GM19240 (cell line): ENCODE data around the gene GLIS1.

Experiments
- DNase-seq: peaks from one replicate; pipeline ENCODE4 v3.0.0; 2011; ENCODE audit warnings: low spot score; ENCODE audit not compliant: insufficient read length

Gene GLIS1

GRCh38 chr1:53736290-53736689, 2.7 kb downstream of the GLIS1 start:
- no peak for DNase-seq

DNA sequence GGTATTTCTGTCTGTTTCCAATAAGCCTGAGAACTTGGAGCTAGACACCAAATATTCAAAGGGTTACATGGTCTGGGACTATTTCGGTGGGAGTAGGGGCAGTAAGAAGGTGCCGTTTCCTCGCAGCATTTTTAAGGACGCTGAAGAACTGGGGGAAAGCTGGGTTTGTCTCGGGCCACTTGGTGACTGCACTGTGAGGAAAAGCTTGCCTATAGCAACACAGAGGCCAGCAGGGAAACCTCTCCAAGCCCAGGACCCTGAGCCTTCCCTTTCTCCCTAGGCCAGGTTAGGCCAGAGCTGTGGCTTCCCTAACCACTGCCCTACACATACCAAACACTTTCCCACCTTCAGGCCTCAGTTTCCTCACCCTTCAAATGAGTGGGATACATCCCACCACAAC, 3.3 kb downstream of the GLIS1 start:
- DNase-seq = no peak

GRCh38 chr1:53735261-53735660, 3.7 kb downstream of the GLIS1 start:
- no peak for DNase-seq

- DNase-seq = no peak
Measured at GRCh38 chr1:53734650-53735211, 4.2 kb downstream of the GLIS1 start.

- no peak for DNase-seq
Measured at GRCh38 chr1:53733975-53734649, 4.9 kb downstream of the GLIS1 start.

DNA sequence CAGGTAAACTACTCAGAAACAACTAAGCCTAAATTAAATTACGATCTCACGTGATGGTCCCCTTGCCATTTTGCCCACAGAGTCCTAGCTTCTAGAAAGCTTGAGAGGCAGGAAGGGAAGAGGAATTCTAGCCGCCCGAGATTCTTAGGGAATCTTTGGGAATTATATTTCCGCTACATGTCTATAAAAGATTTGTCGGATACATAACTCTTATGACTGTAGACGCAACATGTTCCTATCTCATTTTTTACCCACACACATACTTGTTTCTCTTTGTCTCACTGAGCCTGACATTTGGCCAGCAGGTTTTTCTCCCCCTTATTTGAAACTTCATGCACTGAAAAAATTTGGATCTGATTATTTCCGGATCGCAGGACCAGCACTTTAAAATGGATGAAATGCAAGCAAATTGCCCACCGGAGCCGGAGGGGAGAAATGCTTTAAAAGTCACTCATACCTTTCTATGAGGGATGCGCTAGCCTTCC, 5.5 kb downstream of the GLIS1 start:
- no peak for DNase-seq

- no peak for DNase-seq
Measured at GRCh38 chr1:53732912-53733317, 6.0 kb downstream of the GLIS1 start.

GRCh38 chr1:53732409-53732808, 6.6 kb downstream of the GLIS1 start:
- DNase-seq = no peak

GRCh38 chr1:53731779-53732305, 7.1 kb downstream of the GLIS1 start:
- no peak for DNase-seq

- DNase-seq = no peak
Measured at GRCh38 chr1:53731043-53731600, 7.8 kb downstream of the GLIS1 start.

- DNase-seq = no peak
Measured at GRCh38 chr1:53730224-53730865, 8.6 kb downstream of the GLIS1 start.

DNA sequence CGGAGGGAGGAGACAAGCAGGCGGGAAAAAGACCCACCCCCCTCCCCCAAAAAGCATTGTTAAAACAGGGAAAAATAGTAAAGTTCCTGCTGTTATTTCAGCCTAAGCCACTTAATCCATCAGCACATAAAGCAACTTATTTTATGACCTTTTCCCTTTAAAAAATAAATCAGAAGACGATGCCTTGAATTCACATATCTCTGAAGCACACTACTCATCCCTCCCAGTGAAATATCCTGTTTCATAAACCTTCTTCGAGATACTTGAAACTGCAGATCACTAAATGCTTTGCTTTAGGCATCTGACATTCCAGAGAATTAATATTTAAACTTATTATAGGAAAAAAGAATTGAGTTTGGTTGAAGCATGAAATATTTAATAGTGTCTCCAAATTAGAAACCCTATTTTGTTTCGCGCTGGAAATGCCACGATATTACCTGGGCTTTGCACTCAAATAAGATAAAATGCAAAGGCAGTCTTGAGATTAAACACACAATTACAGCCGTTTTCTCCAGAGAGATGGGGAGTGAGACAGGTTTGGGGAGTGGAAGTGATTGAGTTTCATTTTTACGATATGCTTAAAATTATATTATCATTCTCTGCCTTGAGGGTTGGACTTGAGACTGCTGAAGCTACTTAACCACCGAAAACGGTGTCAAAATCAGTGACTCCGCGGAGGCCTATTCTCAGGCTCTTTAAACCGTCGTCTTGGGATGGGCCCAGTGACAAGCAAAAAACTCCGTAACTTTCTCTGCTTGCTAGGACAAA, 9.3 kb downstream of the GLIS1 start:
- DNase-seq = no peak

DNA sequence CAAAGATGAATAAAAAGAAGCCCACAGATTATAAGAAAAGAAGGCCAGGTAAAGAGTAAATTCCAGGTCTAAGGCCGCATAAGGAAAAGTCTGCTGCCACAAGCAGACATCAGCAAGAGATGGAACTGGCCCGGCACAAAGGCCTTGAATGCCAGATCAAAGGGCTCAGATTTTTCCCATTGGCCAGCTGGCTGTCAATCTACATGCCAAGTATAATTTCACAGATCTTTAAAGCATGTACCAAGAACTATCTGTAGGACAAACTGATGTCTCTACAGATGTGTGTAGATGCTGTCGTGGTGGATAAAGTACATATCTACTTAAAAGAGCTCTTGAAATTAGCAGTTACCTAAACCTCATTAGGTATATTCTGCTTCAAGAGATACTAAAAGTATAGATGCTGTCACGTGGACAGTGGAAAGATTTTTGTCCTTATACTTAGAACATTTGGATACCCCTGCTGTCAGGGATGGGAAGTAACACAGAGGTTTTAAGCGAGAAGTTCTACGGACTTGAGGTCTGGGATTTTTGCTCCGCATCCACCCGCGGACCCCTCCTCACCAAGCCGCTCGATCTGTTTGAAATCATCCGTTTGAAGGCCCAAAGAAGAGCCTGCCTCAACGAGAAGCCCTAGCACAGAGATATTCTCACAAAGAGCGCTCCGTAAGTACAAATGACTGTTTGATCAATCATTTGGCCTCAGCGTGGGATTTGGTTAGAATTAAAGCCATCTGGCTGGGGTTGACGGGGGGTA, 10.1 kb downstream of the GLIS1 start:
- no peak for DNase-seq

DNA sequence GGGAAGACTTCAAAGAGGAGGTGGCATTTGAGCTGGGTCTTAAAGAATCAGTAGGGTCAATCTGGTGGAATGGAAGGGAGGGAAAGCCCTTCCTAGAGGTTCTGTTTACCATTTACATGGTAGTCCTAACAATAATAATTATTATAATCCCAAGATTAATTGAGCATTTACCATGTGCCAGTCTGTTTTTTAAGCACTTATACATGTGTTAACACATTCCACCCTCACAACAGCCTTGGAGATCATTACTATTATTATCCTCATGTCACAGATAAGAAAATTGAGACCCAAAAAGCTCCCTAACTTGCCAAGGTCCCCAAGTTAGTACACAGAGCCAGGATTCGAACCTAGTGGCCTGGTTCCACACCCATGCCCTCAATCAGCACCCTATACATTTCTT, 10.8 kb downstream of the GLIS1 start:
- DNase-seq = no peak

DNA sequence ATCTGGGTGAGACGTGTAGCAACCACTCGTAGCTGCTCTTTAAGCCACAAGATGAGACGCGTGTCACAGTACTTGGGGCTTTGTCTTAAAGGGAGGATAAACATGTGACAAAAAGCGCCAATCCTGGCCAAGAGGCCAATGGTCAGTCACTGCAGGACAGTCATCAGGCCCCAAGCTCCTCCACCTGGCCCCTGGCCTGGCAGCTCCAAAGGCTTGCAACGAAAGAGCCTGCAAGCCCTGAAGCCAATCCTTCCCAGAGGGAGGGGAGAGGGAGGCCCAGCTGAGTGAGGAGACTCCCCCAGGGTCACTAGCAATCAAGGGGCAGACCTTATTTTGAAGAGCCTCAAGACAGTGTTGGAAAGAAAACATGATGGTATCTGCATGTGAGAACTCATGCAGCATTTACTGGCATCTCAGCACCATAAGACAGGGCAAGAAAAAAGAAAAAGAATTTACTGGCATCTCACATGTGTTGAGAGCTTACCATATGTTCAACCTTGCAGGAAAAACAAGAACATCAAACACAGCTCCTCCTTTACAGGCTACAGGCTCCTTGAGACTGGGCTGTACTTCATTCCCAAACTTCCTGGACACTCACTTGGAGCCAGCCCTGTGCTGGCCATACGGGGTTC, 11.4 kb downstream of the GLIS1 start:
- no peak for DNase-seq

GRCh38 chr1:53726009-53726600, 12.9 kb downstream of the GLIS1 start:
- DNase-seq = no peak

- DNase-seq = no peak
Measured at GRCh38 chr1:53725238-53725689, 13.7 kb downstream of the GLIS1 start.

DNA sequence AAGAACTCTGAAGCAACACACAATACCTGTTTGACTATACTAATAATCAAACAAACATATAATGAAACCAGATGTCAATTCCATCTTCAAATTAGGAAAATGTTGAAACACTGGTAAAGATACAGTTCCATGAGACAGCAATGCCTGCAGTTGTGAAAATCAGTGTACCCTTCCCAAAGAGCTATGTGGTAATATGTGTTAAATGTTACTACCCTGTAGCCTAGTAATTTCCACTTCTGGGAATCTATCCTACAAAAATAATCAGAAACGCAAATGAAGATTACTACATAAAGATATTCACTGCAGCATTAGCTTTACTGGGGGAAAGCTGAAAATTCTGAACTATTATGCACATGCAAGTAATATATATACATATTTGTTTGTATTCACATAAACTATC, 16.9 kb downstream of the GLIS1 start:
- DNase-seq = no peak

- DNase-seq = no peak
Measured at GRCh38 chr1:53721088-53721487, 17.9 kb downstream of the GLIS1 start.

GRCh38 chr1:53719469-53719868, 19.5 kb downstream of the GLIS1 start:
- no peak for DNase-seq
